ENCODE results near the gene LDLRAP1.

The LDLRAP1 gene

DNA sequence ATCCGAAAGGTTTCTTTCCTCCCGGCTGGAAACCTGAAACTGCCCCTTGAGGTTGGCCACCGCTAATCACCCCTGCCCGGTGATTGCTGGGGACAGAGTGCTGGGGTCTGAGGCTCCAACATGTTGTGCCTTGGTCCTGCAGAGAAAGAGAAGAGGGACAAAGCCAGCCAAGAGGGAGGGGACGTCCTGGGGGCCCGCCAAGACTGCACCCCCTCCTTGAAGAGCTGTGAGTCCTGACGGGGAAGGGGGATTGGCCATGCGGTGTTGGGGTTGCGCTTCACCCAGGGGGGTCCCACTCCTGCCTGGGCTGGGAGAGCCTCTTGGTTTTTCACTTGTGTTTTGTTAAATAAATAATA, 19.5 kb downstream of the LDLRAP1 start:
- DNase-seq, result no peak

- DNase-seq, result no peak
These were observed 20.2 kb downstream of the LDLRAP1 start for GRCh38 chr1:25563330-25564215.

DNA sequence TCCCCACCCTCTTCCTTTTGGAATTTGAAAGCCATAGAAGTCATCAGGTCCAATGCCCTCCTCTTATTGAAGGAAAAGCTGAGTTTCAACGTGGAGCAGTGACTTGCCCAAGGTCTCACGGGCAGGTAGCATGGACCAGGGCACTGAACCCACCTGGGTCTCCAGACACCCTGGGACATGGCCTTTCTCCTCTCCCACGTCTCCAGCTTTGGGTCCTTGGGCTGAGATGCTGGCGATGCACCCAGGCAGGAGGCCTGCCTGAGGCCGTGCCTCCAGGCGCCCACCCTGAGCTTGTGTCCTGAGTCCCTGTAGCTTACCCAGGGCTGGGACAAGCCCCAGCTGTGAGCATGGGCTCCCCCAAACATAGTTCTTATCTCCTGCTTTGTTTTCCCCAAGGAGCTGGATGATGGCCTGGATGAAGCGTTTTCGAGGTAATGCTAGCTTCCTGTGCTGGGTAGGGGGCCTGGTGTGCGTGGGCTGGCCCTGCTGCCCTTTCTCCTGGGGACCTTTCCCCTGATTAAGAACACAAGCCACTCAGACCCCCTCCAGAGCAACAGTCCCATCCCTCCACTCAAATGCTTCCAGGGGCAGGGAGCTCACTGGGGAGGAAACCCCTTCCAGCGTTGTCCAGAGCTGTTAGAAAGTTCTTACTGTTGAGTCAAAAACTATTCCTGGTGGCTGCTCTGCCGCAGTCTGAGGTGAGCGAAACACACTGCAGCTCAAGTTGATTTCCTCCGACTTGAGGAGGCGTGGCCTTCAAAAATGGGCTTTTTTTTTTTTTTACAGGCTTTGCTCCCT, 21.6 kb downstream of the LDLRAP1 start:
- DNase-seq, result peak; percentile 34

- DNase-seq, result no peak
These were observed 22.2 kb downstream of the LDLRAP1 start for GRCh38 chr1:25565626-25566025.

- DNase-seq, result no peak
These were observed 22.8 kb downstream of the LDLRAP1 start for GRCh38 chr1:25566176-25566729.

DNA sequence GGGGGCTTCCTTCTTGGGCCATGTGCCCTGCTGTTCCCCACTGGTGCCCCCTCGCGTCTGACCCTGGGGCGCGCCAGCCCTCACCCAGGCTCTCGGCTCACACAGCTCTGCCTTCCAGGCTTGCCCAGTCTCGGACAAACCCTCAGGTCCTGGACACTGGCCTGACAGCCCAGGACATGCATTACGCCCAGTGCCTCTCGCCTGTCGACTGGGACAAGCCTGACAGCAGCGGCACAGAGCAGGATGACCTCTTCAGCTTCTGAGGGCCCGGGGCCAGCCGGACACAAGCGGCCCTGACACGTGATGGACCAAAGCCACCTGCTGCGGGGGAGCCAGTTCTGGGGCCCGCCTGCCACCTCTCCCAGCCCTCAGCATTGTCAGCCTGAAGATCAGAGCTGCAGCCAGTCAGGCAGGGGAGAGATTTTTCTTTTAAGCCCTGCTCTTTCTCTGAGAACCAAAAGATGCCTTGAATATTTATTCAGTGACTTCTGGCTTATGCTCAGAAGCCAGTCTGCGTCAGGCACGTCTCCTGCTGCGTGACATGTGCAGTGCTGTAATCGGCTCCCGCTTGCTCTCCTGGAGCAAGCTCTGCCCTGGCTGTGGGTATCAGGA, 23.4 kb downstream of the LDLRAP1 start:
- peak; percentile 30 for DNase-seq

DNA sequence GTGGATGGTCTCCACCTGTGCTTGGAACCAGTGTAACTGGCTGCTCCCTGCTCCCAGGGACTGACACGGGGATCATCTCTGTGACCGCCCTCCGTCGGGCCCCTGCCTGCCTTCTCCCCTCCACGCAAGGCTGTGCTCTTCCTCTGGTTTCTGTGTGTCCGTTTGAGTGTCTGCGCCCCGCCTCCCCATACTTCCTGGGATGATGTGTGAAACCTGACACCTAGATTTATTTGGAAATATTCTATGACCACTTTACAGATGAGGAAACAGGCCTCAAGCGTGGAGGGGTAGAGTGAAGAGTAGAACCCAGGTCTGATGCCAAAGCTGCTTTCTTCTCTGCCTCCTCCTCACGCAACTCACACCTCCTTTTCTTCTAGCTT, 24.3 kb downstream of the LDLRAP1 start:
- no peak for DNase-seq

- no peak for DNase-seq
These were observed 24.9 kb downstream of the LDLRAP1 start for GRCh38 chr1:25568090-25568833.

DNA sequence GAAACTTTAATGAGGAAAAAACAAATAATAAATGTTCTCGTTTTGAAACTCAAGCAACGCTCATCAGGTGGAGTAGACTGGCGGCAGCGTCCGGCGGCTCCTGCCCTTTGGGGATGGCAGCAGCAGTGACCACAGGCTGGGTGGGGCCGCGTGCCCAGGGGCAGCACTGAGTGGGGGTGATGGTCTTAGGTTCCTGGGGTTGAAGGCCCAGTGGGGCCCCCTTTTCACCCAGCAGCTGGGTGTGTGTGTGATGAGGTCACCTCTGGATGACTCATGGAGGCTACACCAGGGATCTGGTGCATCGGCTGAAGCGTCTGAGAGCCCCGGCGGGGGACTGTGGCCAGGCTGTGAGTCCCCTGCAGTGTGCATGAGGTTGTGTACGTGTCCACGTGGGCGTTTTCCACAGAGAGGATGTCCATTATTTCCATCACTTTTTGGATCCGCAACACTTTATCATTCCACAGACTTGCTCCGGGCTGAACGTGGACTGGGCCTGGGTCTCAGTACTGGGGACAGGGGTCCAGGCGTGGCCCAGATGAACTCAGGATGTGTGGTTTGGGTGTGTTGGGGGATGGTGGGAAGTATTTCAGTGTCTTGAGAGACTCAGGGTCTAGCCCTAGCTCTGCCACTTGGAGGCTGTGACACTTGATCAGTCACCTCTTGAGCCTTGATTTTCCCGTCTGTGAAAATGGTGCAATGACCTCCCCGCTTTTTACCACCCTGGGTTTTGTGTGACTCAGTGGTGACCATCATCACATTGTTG, 25.6 kb downstream of the LDLRAP1 start:
- no peak for DNase-seq

DNA sequence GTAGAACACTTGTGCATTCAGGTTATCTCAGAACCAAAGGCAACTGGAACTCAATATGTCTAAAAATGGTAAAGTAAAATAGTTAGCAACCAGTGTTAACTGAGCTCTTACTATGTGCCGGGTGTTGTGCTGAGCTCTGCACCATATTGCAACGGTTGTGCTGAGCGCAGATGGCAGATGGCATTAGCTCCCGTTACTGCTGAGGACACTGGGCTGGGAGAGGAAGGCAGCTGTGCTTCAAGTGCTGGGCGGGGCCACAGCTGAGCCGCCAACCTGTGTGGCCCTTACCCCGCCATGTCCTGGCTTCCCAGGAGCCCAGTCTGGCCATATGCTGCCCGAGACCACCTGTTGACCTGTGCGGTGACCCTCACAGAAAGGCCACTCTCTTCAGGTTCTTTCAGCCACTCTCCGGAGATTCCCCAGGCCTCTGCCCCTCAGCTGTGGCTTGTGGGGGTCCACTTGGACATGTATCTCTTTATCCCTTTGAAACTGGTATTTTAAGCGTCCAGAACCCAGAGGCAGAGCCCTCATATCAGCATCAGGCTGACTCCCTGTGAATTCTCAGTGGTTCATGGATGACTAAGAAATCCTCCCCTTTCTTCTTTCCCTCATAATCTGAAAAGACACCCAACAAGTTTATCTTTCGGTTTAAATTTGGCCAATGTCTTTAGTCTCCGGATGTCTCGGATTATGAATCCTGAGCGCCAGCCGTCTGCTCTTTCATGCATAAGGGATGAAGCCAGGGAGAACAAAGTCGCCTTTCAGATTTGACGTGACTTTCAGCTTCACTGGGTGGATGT, 26.4 kb downstream of the LDLRAP1 start:
- DNase-seq, result no peak

DNA sequence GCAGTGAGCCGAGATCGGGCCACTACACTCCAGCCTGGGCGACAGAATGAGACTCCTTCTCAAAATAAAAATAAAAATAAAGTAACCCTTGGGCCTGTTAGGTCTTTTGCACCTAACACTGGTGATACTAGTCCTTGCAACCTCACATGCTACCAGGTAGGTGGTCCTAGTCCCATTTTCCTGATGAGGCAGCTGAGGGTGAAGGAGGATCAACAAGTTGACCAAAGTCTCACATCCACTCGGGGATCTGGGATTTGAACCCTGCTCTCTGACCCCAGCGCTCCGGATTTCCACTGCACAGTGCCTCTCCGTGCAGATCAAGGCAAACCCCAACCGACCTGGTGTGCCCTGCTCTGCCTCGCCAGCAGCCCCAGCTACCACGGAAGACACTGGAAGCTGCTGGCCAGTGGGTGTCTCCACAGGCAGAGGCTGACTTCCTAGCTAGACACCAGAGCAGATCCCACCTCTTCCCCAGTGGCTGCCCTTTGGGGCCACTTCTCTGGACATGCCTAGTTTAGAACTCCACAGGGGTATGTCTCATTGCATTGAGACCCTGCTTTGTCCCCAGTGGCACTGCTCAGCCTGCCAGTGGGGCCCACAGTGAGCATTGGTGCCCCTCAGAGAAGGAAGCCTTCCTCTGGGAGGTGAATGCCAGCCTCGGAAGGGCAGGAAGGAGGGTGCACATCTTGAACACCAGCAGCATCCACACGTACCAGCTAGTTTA, 27.6 kb downstream of the LDLRAP1 start:
- DNase-seq, result no peak

- DNase-seq, result no peak
These were observed 28.1 kb downstream of the LDLRAP1 start for GRCh38 chr1:25571522-25571970.

- no peak for DNase-seq
These were observed 28.7 kb downstream of the LDLRAP1 start for GRCh38 chr1:25572107-25572506.

DNA sequence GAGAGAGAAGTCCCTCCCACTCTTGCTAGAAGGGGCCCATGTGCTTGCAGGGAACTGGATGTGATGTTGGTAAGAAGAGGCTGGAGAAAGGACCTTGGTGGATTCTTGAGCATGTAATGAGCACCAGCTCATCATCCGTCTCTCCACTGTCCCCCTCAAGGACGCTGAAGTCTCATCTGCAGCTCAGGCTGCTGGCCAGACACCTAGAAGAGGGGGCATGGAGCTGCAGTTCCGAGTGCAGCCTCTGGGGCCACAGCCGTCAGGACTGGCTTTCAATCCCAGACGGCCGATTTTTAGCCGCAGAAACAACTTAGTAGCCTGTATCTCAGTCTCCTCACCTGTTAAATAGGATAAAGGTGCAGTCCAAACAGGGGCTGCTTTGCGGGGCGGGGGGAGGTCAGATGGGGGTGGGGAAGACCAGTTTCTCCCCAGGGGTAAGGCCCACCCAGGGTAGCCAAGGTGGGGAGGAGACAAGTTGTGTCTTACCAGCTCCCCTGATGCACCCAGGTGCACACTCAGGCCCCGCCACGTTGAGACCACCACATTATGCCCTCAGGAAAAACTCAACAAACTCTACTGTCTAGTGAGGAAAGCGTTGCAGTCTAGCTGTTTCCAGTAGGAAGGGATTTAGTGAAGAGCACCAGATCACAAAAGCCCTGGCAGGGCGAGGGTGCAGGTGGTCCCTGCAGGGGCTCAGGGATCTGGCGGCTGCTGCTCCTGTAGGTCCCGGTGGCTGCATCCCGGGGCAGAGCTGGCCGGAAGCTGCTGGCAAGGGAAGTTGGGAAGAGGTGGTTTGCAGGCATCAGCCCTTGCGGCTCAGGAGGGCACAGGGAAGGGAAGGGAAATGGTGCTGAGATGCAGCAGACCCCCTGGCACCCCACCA, 29.5 kb downstream of the LDLRAP1 start:
- DNase-seq, result peak; percentile 41

- DNase-seq, result no peak
These were observed 30.2 kb downstream of the LDLRAP1 start for GRCh38 chr1:25573591-25573930.

GRCh38 chr1:25573961-25574360, 30.6 kb downstream of the LDLRAP1 start:
- no peak for DNase-seq

GRCh38 chr1:25575191-25575590, 31.8 kb downstream of the LDLRAP1 start:
- no peak for DNase-seq

DNA sequence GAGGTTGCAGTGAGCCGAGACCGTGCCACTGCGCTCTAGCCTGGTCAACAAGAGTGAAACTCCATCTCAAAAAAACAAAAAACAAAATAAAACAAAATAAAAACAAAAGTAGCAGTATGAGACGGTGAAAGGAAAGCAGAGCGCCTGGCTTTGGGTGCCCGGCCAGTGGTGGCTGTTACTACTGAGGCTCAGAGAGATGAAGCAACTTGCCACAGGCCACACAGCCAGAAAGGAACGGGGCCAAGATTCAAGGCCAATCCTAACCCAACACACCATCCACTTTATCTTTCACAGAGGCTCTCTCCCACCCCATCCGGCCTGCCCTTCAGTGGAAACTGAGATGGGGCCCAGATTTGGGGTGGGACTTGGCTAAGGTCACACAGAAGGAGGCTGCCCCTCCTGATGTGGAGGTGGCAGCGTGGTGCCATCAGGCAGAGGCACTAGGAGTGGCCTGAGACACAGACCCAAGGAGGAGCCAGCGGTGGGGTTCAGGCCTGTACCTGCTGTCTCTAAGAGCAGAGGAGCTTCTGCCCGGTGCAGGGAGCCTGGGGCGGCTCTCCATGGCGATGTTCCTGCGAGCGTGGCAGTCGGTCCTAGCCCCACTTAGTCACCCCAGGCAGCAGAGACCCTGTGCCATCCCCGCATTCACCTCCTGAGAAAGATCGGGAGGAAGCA, 33.2 kb downstream of the LDLRAP1 start:
- no peak for DNase-seq

Measured in CD4-positive, alpha-beta T cell treated with Interleukin-15 for 1 hour (primary cell).